ENCODE data around the gene ZNHIT6.

DNA sequence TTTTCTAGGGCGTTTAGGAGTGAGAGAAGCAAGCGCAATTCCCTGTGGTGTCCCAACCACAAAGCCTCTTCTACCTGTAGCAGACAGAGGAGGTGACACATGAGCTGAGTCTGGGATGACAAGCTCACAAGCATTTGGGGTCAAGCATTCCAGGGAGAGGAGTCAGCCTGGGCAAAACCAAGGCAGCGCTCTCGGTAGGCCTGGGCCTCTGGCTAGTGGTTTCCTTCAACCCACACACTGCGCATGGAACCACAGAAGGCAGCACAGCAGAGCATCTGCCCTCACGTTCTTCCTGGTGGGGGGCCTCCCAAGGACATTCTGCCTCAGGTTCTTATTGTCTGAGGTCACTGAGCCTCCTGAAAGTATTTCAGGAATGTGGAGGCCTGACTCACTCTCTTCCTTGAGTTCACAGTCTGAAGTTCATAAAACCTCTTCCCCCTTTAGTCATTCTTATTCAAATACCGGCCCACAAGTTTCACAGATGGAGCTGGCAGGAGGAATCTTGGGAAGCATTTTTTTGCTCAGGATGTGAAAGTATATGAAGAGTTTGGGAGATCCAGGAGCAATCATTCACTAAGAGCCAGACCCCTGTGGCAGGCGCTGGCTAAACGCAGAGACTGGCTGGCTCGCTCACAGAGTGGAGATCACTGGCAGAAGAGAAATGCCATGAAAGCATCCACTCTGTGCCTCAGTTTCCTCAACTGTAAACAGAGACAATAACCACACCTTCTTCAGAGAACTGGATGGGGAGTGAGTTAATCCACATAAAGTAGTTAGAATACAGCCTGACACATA is 100.9 kb downstream of the ZNHIT6 start:
- TF ChIP-seq POLR2A (IDR thresholded peaks at IDR 0.05) (no peak), CTCF (IDR thresholded peaks at IDR 0.05) (no peak)

Measured in Peyer's patch (tissue), 4 donors.